ENCODE measurements around the gene TRMT5.

The TRMT5 gene

DNA sequence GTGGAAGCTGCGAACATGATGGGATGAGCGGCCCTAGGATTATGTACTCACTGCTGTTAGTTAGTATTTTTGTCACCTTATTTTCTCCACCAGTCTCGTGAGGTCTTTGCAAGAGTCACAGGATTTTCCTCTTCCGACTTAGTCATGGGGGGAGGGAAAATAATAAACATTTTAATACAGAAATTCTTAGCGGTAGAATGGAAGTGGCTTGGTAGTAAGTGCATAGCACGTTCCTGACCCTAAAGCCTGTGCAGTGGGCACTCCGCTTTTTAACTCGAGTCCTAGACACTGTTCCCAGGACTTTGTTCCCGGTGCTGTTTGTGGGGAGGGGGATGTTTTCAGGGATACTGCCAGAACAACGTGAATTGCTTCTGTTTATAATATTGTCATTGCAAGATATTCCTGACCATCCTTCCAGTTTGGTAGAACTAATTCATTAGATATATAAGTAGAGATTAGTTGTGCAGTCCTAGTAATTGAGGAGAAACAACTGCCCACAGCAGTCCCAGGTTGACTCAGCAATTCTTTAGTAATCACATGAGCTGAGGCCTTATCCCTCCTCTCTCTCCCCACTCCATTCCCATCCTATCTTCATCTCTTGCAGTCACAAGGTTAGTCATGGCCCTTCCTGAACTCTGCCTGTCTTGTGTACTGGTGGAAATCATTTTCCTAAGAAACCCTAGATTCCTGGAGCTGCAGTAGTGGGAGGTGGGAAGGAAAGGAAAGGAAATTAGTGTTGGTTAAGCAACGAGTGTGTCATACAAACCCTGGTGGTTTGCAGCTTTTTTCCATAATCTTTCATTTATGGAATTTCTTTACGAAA, 965 bp upstream of the TRMT5 start:
- TF ChIP-seq ARNTL (CRISPR knock-in tag; IDR thresholded peaks at IDR 0.05; ENCODE audit: borderline replicate concordance, low read depth) (no peak), BACH2 (CRISPR knock-in tag; IDR thresholded peaks at IDR 0.05; ENCODE audit: borderline replicate concordance) (no peak), TOX (CRISPR knock-in tag; IDR thresholded peaks at IDR 0.05; ENCODE audit: borderline replicate concordance) (no peak), TCF4 (CRISPR knock-in tag; IDR thresholded peaks at IDR 0.05; ENCODE audit: borderline replicate concordance) (no peak), RARB (CRISPR knock-in tag; IDR thresholded peaks at IDR 0.05) (no peak), PATZ1 (CRISPR knock-in tag; IDR thresholded peaks at IDR 0.05; ENCODE audit: borderline replicate concordance) (no peak), OSR1 (CRISPR knock-in tag; IDR thresholded peaks at IDR 0.05) (no peak), ZC3H10 (CRISPR knock-in tag; IDR thresholded peaks at IDR 0.05) (no peak), ISL1 (CRISPR knock-in tag; IDR thresholded peaks at IDR 0.05) (no peak)
- TF ChIP-seq, protein P1, sequence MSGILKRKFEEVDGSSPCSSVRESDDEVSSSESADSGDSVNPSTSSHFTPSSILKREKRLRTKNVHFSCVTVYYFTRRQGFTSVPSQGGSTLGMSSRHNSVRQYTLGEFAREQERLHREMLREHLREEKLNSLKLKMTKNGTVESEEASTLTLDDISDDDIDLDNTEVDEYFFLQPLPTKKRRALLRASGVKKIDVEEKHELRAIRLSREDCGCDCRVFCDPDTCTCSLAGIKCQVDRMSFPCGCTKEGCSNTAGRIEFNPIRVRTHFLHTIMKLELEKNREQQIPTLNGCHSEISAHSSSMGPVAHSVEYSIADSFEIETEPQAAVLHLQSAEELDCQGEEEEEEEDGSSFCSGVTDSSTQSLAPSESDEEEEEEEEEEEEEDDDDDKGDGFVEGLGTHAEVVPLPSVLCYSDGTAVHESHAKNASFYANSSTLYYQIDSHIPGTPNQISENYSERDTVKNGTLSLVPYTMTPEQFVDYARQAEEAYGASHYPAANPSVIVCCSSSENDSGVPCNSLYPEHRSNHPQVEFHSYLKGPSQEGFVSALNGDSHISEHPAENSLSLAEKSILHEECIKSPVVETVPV (CRISPR knock-in tag; IDR thresholded peaks at IDR 0.05) = no peak
- ATAC-seq = peak; percentile 61

- ATAC-seq = no peak
- no peak for TF ChIP-seq ZC3H10 (CRISPR knock-in tag; IDR thresholded peaks at IDR 0.05)
- TF ChIP-seq TCF4 (CRISPR knock-in tag; IDR thresholded peaks at IDR 0.05; ENCODE audit: borderline replicate concordance) = no peak
- no peak for TF ChIP-seq GLIS3 (CRISPR knock-in tag; IDR thresholded peaks at IDR 0.05)
- TF ChIP-seq ISL1 (CRISPR knock-in tag; IDR thresholded peaks at IDR 0.05) = no peak
- no peak for TF ChIP-seq ESRRG (CRISPR knock-in tag; IDR thresholded peaks at IDR 0.05)
- TF ChIP-seq, protein P2, sequence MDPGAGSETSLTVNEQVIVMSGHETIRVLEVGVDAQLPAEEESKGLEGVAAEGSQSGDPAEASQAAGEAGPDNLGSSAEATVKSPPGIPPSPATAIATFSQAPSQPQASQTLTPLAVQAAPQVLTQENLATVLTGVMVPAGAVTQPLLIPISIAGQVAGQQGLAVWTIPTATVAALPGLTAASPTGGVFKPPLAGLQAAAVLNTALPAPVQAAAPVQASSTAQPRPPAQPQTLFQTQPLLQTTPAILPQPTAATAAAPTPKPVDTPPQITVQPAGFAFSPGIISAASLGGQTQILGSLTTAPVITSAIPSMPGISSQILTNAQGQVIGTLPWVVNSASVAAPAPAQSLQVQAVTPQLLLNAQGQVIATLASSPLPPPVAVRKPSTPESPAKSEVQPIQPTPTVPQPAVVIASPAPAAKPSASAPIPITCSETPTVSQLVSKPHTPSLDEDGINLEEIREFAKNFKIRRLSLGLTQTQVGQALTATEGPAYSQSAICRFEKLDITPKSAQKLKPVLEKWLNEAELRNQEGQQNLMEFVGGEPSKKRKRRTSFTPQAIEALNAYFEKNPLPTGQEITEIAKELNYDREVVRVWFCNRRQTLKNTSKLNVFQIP (CRISPR knock-in tag; IDR thresholded peaks at IDR 0.05; ENCODE audit: borderline replicate concordance, low read depth) = no peak
- TF ChIP-seq, protein P3, sequence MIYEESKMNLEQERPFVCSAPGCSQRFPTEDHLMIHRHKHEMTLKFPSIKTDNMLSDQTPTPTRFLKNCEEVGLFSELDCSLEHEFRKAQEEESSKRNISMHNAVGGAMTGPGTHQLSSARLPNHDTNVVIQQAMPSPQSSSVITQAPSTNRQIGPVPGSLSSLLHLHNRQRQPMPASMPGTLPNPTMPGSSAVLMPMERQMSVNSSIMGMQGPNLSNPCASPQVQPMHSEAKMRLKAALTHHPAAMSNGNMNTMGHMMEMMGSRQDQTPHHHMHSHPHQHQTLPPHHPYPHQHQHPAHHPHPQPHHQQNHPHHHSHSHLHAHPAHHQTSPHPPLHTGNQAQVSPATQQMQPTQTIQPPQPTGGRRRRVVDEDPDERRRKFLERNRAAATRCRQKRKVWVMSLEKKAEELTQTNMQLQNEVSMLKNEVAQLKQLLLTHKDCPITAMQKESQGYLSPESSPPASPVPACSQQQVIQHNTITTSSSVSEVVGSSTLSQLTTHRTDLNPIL (CRISPR knock-in tag; IDR thresholded peaks at IDR 0.05; ENCODE audit: low read depth) = no peak
- no peak for TF ChIP-seq BACH2 (CRISPR knock-in tag; IDR thresholded peaks at IDR 0.05; ENCODE audit: borderline replicate concordance)
- TF ChIP-seq OSR1 (CRISPR knock-in tag; IDR thresholded peaks at IDR 0.05) = no peak
- TF ChIP-seq ZFP3 (CRISPR knock-in tag; IDR thresholded peaks at IDR 0.05) = no peak
Observed at GRCh38 chr14:60977847-60978246, 3.0 kb downstream of the TRMT5 start.

GRCh38 chr14:60975551-60975950, 5.3 kb downstream of the TRMT5 start:
- ATAC-seq = no peak
- TF ChIP-seq BACH2 (CRISPR knock-in tag; IDR thresholded peaks at IDR 0.05; ENCODE audit: borderline replicate concordance) = no peak
- no peak for TF ChIP-seq TCF4 (CRISPR knock-in tag; IDR thresholded peaks at IDR 0.05; ENCODE audit: borderline replicate concordance)
- no peak for TF ChIP-seq PATZ1 (CRISPR knock-in tag; IDR thresholded peaks at IDR 0.05; ENCODE audit: borderline replicate concordance)
- TF ChIP-seq ZNF565 (CRISPR knock-in tag; conservative IDR thresholded peaks at IDR 0.05; ENCODE audit: low read depth) = no peak
- no peak for TF ChIP-seq CSDC2 (CRISPR knock-in tag; IDR thresholded peaks at IDR 0.05)
- TF ChIP-seq, protein P2 (CRISPR knock-in tag; IDR thresholded peaks at IDR 0.05; ENCODE audit: borderline replicate concordance, low read depth) = no peak
- no peak for TF ChIP-seq ZNF70 (CRISPR knock-in tag; IDR thresholded peaks at IDR 0.05)
- no peak for TF ChIP-seq ISL1 (CRISPR knock-in tag; IDR thresholded peaks at IDR 0.05)
- no peak for TF ChIP-seq RARB (CRISPR knock-in tag; IDR thresholded peaks at IDR 0.05)
- no peak for TF ChIP-seq ESRRG (CRISPR knock-in tag; IDR thresholded peaks at IDR 0.05)
- no peak for TF ChIP-seq ZFP3 (CRISPR knock-in tag; IDR thresholded peaks at IDR 0.05)
- TF ChIP-seq ZFP30 (CRISPR knock-in tag; IDR thresholded peaks at IDR 0.05) = no peak
- TF ChIP-seq, protein P3 (CRISPR knock-in tag; IDR thresholded peaks at IDR 0.05; ENCODE audit: low read depth) = no peak
- TF ChIP-seq OSR1 (CRISPR knock-in tag; IDR thresholded peaks at IDR 0.05) = no peak
- TF ChIP-seq TOX (CRISPR knock-in tag; IDR thresholded peaks at IDR 0.05; ENCODE audit: borderline replicate concordance) = no peak
- no peak for TF ChIP-seq GLIS3 (CRISPR knock-in tag; IDR thresholded peaks at IDR 0.05)
- TF ChIP-seq, protein P1 (CRISPR knock-in tag; IDR thresholded peaks at IDR 0.05) = no peak
